ENCODE measurements around the gene GRK4.

DNA sequence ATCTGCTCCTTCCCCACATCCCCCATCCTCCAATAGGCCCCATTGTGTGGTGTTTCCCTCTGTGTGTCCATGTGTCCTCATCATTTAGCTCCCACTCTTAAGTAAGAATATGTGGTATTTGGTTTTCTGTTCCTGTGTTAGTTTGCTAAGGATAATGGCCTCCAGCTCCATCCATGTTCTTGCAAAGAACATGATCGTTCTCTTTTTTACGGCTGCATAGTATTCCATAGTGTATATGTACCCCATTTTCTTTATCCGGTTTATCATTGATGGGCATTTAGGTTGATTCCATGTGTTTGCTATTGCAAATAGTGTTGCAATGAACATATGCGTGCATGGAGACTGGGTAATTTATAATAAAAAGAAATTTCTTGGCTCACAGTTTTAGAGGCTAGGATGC, 31.5 kb downstream of the GRK4 start:
- TF ChIP-seq, protein P1, sequence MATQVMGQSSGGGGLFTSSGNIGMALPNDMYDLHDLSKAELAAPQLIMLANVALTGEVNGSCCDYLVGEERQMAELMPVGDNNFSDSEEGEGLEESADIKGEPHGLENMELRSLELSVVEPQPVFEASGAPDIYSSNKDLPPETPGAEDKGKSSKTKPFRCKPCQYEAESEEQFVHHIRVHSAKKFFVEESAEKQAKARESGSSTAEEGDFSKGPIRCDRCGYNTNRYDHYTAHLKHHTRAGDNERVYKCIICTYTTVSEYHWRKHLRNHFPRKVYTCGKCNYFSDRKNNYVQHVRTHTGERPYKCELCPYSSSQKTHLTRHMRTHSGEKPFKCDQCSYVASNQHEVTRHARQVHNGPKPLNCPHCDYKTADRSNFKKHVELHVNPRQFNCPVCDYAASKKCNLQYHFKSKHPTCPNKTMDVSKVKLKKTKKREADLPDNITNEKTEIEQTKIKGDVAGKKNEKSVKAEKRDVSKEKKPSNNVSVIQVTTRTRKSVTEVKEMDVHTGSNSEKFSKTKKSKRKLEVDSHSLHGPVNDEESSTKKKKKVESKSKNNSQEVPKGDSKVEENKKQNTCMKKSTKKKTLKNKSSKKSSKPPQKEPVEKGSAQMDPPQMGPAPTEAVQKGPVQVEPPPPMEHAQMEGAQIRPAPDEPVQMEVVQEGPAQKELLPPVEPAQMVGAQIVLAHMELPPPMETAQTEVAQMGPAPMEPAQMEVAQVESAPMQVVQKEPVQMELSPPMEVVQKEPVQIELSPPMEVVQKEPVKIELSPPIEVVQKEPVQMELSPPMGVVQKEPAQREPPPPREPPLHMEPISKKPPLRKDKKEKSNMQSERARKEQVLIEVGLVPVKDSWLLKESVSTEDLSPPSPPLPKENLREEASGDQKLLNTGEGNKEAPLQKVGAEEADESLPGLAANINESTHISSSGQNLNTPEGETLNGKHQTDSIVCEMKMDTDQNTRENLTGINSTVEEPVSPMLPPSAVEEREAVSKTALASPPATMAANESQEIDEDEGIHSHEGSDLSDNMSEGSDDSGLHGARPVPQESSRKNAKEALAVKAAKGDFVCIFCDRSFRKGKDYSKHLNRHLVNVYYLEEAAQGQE (IDR thresholded peaks at IDR 0.05; ENCODE audit: low read depth): no peak
- TF ChIP-seq POLR2A (IDR thresholded peaks at IDR 0.05; ENCODE audit: borderline replicate concordance, extremely low read depth, insufficient read depth, insufficient read length): no peak
